ENCODE results near the gene RAB11A. TPM values are rescaled to one million over a fixed set of nuclear protein-coding genes. Genes with fewer than 3 reads are reported as not detected.

RAB11A gene
- total RNA-seq, 2 donors from 2014 or later: 178 to 223 TPM

GRCh38 chr15:65917936-65918335 is 48.6 kb downstream of the RAB11A start:
- H3K4me3 ChIP-seq: no peak overlapping the region
- intact Hi-C loops (cut with DNase I): loop anchor here (5.0 kb wide), 1 partner anchor 369 kb away; no protein-coding TSS in a partner anchor
- H3K4me1 ChIP-seq (replicated peaks): no peaks in the 10 kb centered on the region
- H3K27me3 ChIP-seq (replicated peaks; ENCODE audit: insufficient read depth): no peaks in the 10 kb centered on the region
- DNase-seq (ENCODE audit: low spot score): no peak
- no peaks in the 10 kb centered on the region for H3K36me3 ChIP-seq
- WGBS: 93% methylated on average over 4 of the region's 4 CpGs
- no peaks in the 10 kb centered on the region for H3K9me3 ChIP-seq
- no peak overlapping the region for H3K27ac ChIP-seq
- TF ChIP-seq POLR2A (IDR thresholded peaks at IDR 0.05) (no peak), POLR2AphosphoS5 (IDR thresholded peaks at IDR 0.05) (no peak)
- TF ChIP-seq, protein P1, sequence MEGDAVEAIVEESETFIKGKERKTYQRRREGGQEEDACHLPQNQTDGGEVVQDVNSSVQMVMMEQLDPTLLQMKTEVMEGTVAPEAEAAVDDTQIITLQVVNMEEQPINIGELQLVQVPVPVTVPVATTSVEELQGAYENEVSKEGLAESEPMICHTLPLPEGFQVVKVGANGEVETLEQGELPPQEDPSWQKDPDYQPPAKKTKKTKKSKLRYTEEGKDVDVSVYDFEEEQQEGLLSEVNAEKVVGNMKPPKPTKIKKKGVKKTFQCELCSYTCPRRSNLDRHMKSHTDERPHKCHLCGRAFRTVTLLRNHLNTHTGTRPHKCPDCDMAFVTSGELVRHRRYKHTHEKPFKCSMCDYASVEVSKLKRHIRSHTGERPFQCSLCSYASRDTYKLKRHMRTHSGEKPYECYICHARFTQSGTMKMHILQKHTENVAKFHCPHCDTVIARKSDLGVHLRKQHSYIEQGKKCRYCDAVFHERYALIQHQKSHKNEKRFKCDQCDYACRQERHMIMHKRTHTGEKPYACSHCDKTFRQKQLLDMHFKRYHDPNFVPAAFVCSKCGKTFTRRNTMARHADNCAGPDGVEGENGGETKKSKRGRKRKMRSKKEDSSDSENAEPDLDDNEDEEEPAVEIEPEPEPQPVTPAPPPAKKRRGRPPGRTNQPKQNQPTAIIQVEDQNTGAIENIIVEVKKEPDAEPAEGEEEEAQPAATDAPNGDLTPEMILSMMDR (IDR thresholded peaks at IDR 0.05): no peak

GRCh38 chr15:65918357-65918920 is 49.1 kb downstream of the RAB11A start:
- Histone ChIP-seq H3K4me1 (replicated peaks) (no peaks in the 10 kb centered on the region), H3K27me3 (replicated peaks; ENCODE audit: insufficient read depth) (no peaks in the 10 kb centered on the region), H3K9me3 (no peaks in the 10 kb centered on the region), H3K27ac (no peak overlapping the region), H3K36me3 (no peaks in the 10 kb centered on the region), H3K4me3 (no peak overlapping the region)
- intact Hi-C loops (cut with DNase I): loop anchor here (5.0 kb wide), 1 partner anchor 369 kb away; no protein-coding TSS in a partner anchor
- TF ChIP-seq, protein P1 (IDR thresholded peaks at IDR 0.05): no peak
- TF ChIP-seq POLR2AphosphoS5 (IDR thresholded peaks at IDR 0.05): no peak
- TF ChIP-seq POLR2A (IDR thresholded peaks at IDR 0.05): no peak
- no peak for DNase-seq (ENCODE audit: low spot score)
- WGBS: 97% methylated on average over 3 of the region's 3 CpGs

- H3K4me3 ChIP-seq: no peak overlapping the region
- intact Hi-C loops (cut with DNase I): loop anchor here (5.0 kb wide), 1 partner anchor 368 kb away; no protein-coding TSS in a partner anchor
- H3K4me1 ChIP-seq (replicated peaks): no peaks in the 10 kb centered on the region
- DNase-seq (ENCODE audit: low spot score): no peak
- 93% methylated on average over 5 of the region's 5 CpGs for WGBS
- H3K9me3 ChIP-seq: no peaks in the 10 kb centered on the region
- H3K27me3 ChIP-seq (replicated peaks; ENCODE audit: insufficient read depth): no peaks in the 10 kb centered on the region
- no peak overlapping the region for H3K27ac ChIP-seq
- TF ChIP-seq POLR2AphosphoS5 (IDR thresholded peaks at IDR 0.05) (no peak), POLR2A (IDR thresholded peaks at IDR 0.05) (no peak)
- TF ChIP-seq, protein P1 (IDR thresholded peaks at IDR 0.05): no peak
- H3K36me3 ChIP-seq: no peaks in the 10 kb centered on the region
These were observed 49.7 kb downstream of the RAB11A start for GRCh38 chr15:65918945-65919344.

DNA sequence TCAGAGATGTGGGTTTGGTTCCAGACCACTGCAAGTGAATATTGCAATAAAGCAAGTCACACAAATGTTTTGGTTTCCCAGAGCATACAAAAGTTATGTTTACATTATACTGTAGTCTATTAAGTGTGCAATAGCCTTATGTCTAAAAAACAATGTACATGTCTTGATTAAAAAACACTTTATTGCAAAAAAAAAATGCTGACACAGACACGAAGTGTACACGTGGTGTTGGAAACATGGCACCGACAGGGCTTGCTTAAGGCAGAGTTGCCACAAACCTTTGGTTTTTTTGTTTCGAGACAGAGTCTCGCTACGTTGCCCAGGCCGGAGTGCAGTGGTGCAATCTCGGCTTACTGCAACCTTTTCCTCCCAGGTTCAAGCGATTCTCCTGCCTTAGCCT is 50.1 kb downstream of the RAB11A start:
- Histone ChIP-seq H3K4me3 (no peak overlapping the region), H3K27ac (no peak overlapping the region), H3K27me3 (replicated peaks; ENCODE audit: insufficient read depth) (no peaks in the 10 kb centered on the region), H3K9me3 (no peaks in the 10 kb centered on the region), H3K4me1 (replicated peaks) (no peaks in the 10 kb centered on the region), H3K36me3 (no peaks in the 10 kb centered on the region)
- TF ChIP-seq, protein P1 (IDR thresholded peaks at IDR 0.05): no peak
- no peak for TF ChIP-seq POLR2AphosphoS5 (IDR thresholded peaks at IDR 0.05)
- no peak for TF ChIP-seq POLR2A (IDR thresholded peaks at IDR 0.05)
- no peak for DNase-seq (ENCODE audit: low spot score)
- intact Hi-C loops (cut with DNase I): loop anchor here (5.0 kb wide), 1 partner anchor 368 kb away; no protein-coding TSS in a partner anchor
- 91% methylated on average over 9 of the region's 9 CpGs for WGBS

GRCh38 chr15:65920121-65920520 is 50.8 kb downstream of the RAB11A start:
- no peak for DNase-seq (ENCODE audit: low spot score)
- TF ChIP-seq POLR2A (IDR thresholded peaks at IDR 0.05) (no peak), POLR2AphosphoS5 (IDR thresholded peaks at IDR 0.05) (no peak)
- TF ChIP-seq, protein P1 (IDR thresholded peaks at IDR 0.05): no peak
- H3K9me3 ChIP-seq: no peaks in the 10 kb centered on the region
- no peaks in the 10 kb centered on the region for H3K27me3 ChIP-seq (replicated peaks; ENCODE audit: insufficient read depth)
- H3K4me3 ChIP-seq: no peak overlapping the region
- 27% methylated on average over 1 of the region's 1 CpG for WGBS
- H3K36me3 ChIP-seq: no peaks in the 10 kb centered on the region
- H3K4me1 ChIP-seq (replicated peaks): no peaks in the 10 kb centered on the region
- intact Hi-C loops (cut with DNase I): no loop called here
- H3K27ac ChIP-seq: no peak overlapping the region

Data from prostate gland (tissue), 2 donors.